ENCODE results near the gene ADAMTSL1.

ADAMTSL1 gene

GRCh38 chr9:18907927-18908625, 434.1 kb downstream of the ADAMTSL1 start:
- DNase-seq (ENCODE audit: low spot score): no peak
- TF ChIP-seq, protein P1, sequence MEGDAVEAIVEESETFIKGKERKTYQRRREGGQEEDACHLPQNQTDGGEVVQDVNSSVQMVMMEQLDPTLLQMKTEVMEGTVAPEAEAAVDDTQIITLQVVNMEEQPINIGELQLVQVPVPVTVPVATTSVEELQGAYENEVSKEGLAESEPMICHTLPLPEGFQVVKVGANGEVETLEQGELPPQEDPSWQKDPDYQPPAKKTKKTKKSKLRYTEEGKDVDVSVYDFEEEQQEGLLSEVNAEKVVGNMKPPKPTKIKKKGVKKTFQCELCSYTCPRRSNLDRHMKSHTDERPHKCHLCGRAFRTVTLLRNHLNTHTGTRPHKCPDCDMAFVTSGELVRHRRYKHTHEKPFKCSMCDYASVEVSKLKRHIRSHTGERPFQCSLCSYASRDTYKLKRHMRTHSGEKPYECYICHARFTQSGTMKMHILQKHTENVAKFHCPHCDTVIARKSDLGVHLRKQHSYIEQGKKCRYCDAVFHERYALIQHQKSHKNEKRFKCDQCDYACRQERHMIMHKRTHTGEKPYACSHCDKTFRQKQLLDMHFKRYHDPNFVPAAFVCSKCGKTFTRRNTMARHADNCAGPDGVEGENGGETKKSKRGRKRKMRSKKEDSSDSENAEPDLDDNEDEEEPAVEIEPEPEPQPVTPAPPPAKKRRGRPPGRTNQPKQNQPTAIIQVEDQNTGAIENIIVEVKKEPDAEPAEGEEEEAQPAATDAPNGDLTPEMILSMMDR (IDR thresholded peaks at IDR 0.05; ENCODE audit: borderline replicate concordance, control extremely low read depth, extremely low read depth, insufficient read depth, missing control alignments): no peak
- in situ Hi-C loops (cut with MboI; ENCODE audit: low sequenced_read_pairs, unreplicated experiment): no loop called here

DNA sequence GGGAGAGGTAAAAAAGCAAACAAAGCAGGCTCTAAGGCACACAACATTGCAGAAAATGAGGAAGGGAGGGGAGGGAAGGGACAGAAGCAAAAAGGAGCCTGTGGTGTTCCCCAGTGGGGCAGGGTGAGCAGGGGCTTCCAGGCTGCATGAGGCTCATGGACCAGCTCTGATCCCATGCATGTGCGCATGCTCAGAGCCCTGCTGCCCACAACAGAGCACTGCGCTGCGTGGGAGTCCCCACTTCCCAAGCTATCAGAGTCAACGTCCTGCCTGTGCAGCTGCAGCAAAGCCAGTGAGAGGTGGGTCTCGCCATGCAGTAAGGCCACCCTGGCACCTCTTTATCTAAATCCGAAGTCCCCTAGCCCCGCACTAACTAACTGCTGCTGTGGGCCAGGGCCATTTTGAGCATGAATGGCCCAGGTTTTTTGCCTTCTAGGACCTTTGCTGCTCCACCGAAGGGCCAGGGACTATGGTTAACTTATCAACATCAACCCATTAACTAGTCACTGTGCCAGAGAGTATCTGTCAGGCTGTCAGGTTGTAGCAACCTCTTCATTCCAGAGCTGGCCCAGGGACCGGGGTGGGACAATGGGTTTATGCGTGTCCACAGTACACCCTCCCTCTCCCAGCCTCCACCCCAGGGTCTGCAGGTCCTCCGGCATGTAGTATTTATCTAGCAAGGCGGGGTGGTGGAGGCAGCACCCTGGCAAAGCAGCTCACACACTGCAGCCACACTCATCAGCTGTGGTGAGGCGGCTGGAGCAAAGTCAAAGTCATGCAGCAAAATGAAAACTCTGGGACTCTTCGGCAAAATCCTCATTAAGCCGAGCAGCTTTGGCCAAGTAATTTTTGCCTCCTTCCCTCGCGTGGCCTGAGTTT, 435.4 kb downstream of the ADAMTSL1 start:
- TF ChIP-seq, protein P1 (IDR thresholded peaks at IDR 0.05; ENCODE audit: borderline replicate concordance, control extremely low read depth, extremely low read depth, insufficient read depth, missing control alignments): no peak
- DNase-seq (ENCODE audit: low spot score): no peak
- in situ Hi-C loops (cut with MboI; ENCODE audit: low sequenced_read_pairs, unreplicated experiment): no loop called here

- TF ChIP-seq, protein P1 (IDR thresholded peaks at IDR 0.05; ENCODE audit: borderline replicate concordance, control extremely low read depth, extremely low read depth, insufficient read depth, missing control alignments): no peak
- no peak for DNase-seq (ENCODE audit: low spot score)
- in situ Hi-C loops (cut with MboI; ENCODE audit: low sequenced_read_pairs, unreplicated experiment): no loop called here
Observed at GRCh38 chr9:18910435-18910834, 436.5 kb downstream of the ADAMTSL1 start.

- DNase-seq (ENCODE audit: low spot score): no peak
- TF ChIP-seq, protein P1 (IDR thresholded peaks at IDR 0.05; ENCODE audit: borderline replicate concordance, control extremely low read depth, extremely low read depth, insufficient read depth, missing control alignments): no peak
- in situ Hi-C loops (cut with MboI; ENCODE audit: low sequenced_read_pairs, unreplicated experiment): no loop called here
Observed at GRCh38 chr9:18910916-18911315, 437.0 kb downstream of the ADAMTSL1 start.

DNA sequence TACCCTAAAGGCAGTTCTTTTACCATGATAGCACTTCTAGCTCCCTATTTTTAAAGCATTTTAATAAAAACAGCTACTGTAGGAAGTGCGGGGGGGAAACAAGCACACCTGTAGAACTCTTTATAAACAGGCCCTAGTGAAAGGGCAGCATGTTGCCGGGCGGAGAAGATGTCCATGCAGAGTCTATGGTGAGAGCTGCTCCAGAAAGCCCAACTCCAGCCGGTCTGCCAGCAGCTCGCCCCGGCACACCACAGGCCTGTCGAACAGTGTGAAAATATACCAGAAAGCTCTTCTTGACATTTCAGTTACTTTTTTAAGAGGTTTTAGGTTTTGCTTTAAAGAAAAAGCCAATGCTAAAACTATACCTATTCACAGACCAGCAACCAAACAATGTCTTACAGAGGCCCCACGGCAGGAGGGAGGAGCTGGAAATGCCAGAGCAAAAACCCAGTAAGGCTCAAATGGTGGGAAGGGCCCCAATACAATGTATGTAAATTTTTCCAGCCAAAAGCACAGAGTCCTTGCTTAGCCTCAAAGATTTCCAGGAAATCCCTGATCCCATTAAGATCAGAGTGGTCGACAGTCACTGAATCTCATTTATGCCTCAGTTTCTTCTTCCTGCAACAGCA, 437.9 kb downstream of the ADAMTSL1 start:
- in situ Hi-C loops (cut with MboI; ENCODE audit: low sequenced_read_pairs, unreplicated experiment): no loop called here
- DNase-seq (ENCODE audit: low spot score): no peak
- TF ChIP-seq, protein P1 (IDR thresholded peaks at IDR 0.05; ENCODE audit: borderline replicate concordance, control extremely low read depth, extremely low read depth, insufficient read depth, missing control alignments): no peak
